A673 (cell line): ENCODE measurements around the gene ZNFX1. TPM values are rescaled to one million over a fixed set of nuclear protein-coding genes. Genes with fewer than 3 reads are reported as not detected.

Experiments
- BruUV-seq: library from RNA; stranded (reverse); fragments of 400-500 nt; replicated peaks from 2 replicates; lab custom pipeline; 2021; lab: Mats Ljungman, UMichigan
- CTCF ChIA-PET: fragments of 300-600 bp; sonication (Branson Sonifier 250); formaldehyde crosslinking; loops from one replicate; lab custom pipeline; 2022; ENCODE audit warnings: antibody characterized with exemption; lab: Charles Lee
- POLR2A ChIA-PET: fragments of 300-600 bp; sonication (Branson Sonifier 250); formaldehyde crosslinking; loops from one replicate; lab custom pipeline; 2022; ENCODE audit warnings: antibody characterized with exemption; ENCODE audit not compliant: low non-redundant PET; lab: Charles Lee
- DNase-seq: peaks from one replicate; pipeline ENCODE4 v3.0.0-alpha.2; 2015; ENCODE audit warnings: low spot score
- H3K27ac ChIP-seq: fragments of 200-600 bp; sonication (generic); 2 replicates; pipeline ENCODE4 v1.5.1; 2016; ENCODE audit warnings: mixed run types, low read depth, mild to moderate bottlenecking, mixed read lengths, antibody characterized with exemption, low read length; ENCODE audit not compliant: poor library complexity, severe bottlenecking
- H3K27me3 ChIP-seq: fragments of 200-600 bp; sonication (generic); replicated peaks from 2 replicates; pipeline ENCODE4 v1.6.1; 2017; ENCODE audit warnings: mixed run types, low read depth, mild to moderate bottlenecking, mixed read lengths, antibody characterized with exemption, low read length; ENCODE audit not compliant: insufficient read depth, poor library complexity
- H3K36me3 ChIP-seq: fragments of 200-600 bp; sonication (generic); 2 replicates; pipeline ENCODE4 v1.6.1; 2016; ENCODE audit warnings: mixed run types, mild to moderate bottlenecking, mixed read lengths, antibody characterized with exemption, low read length; ENCODE audit not compliant: insufficient read depth, poor library complexity, severe bottlenecking
- H3K4me1 ChIP-seq: fragments of 200-600 bp; sonication (generic); 2 replicates; pipeline ENCODE4 v1.6.1; 2017; ENCODE audit warnings: mixed run types, mild to moderate bottlenecking, mixed read lengths, antibody characterized with exemption, low read length; ENCODE audit not compliant: insufficient read depth, poor library complexity, severe bottlenecking
- H3K4me3 ChIP-seq: fragments of 200-600 bp; sonication (generic); 2 replicates; pipeline ENCODE4 v1.5.1; 2016; ENCODE audit warnings: low read depth, mixed run types, mild to moderate bottlenecking, mixed read lengths, low read length; ENCODE audit not compliant: poor library complexity, severe bottlenecking
- H3K9me3 ChIP-seq: fragments of 200-600 bp; sonication (generic); 2 replicates; pipeline ENCODE4 v1.6.1; 2016; ENCODE audit warnings: mixed run types, low read depth, mild to moderate bottlenecking, mixed read lengths, antibody characterized with exemption, low read length; ENCODE audit not compliant: poor library complexity, severe bottlenecking
- EZH2 ChIP-seq: fragments of 200-600 bp; sonication (generic); IDR thresholded peaks from 2 replicates; pipeline ENCODE4 v1.6.1; 2017; ENCODE audit warnings: borderline replicate concordance, low read depth, mild to moderate bottlenecking, mixed read lengths, antibody characterized with exemption, low read length; ENCODE audit not compliant: poor library complexity, severe bottlenecking
- intact Hi-C: fragments of 100-400 bp; cut with micrococcal nuclease; formaldehyde crosslinking; loops from one replicate; pipeline ENCODE4 v1.10.0; 2022; ENCODE audit not compliant: unreplicated experiment
- total RNA-seq: library from RNA; stranded (reverse); gene quantifications from 2 replicates; pipeline ENCODE4 v1.2.3, GENCODE V29; 2021
- TF ChIP-seq, protein P1 (sequence below): fragments of 300-800, 200-600 bp; sonication (generic); conservative IDR thresholded peaks from 2 replicates; pipeline ENCODE4 v1.5.1; 2017; ENCODE audit warnings: low read depth, mild to moderate bottlenecking, antibody characterized with exemption, low read length, moderate library complexity, mixed read lengths

Gene ZNFX1
- total RNA-seq, 1 experiment from 2014 or later, result 19.0 TPM

DNA sequence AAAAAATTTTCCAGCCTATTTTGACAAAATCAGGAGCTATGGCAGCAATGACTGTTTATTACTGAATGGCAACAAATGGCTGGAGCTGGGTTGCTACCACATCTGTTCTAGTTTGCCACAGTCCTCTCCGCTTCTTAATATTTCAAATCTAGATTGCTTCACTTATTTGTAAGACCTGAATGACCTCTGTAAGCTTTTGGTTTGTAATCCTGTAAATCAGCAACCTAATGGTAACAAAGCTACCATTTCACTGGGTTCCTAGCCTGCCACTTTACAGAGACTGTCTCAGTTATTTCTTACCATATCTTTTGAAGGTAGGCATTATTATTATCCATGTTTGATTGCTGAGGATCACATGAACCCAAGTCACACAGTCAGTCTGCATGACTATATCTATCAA is 15.4 kb downstream of the ZNFX1 start:
- H3K27me3 ChIP-seq, result no peaks in the 10 kb centered on the region
- TF ChIP-seq EZH2, result no peak
- TF ChIP-seq, protein P1, sequence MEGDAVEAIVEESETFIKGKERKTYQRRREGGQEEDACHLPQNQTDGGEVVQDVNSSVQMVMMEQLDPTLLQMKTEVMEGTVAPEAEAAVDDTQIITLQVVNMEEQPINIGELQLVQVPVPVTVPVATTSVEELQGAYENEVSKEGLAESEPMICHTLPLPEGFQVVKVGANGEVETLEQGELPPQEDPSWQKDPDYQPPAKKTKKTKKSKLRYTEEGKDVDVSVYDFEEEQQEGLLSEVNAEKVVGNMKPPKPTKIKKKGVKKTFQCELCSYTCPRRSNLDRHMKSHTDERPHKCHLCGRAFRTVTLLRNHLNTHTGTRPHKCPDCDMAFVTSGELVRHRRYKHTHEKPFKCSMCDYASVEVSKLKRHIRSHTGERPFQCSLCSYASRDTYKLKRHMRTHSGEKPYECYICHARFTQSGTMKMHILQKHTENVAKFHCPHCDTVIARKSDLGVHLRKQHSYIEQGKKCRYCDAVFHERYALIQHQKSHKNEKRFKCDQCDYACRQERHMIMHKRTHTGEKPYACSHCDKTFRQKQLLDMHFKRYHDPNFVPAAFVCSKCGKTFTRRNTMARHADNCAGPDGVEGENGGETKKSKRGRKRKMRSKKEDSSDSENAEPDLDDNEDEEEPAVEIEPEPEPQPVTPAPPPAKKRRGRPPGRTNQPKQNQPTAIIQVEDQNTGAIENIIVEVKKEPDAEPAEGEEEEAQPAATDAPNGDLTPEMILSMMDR, result no peak
- intact Hi-C loops, result no loop called here
- no peak overlapping the region for H3K4me3 ChIP-seq
- no TSS peak for BruUV-seq
- H3K27ac ChIP-seq, result no peak overlapping the region
- ChIA-PET POLR2A (no interaction called here), CTCF (no interaction called here)
- H3K36me3 ChIP-seq, result peaks cover 64% of the 10 kb centered on the region
- no peak for DNase-seq
- no peaks in the 10 kb centered on the region for H3K9me3 ChIP-seq
- no peaks in the 10 kb centered on the region for H3K4me1 ChIP-seq

DNA sequence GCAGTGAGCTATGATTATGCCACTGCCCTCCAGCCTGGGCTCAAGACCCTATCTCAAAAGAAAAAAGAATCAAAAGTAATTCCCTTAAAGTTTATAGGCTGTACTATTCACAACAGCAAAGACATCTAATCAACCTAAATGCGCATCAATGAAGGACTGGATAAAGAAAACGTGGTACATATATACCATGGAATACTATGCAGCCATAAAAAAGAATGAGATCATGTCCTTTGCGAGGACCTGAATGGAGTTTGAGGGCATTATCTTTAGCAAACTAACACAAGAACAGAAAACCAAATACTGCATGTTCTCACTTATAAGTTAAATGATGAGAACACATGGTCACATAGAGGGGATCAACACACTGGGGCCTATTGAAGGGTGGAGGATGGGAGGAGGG is 16.7 kb downstream of the ZNFX1 start:
- Histone ChIP-seq H3K4me3 (no peak overlapping the region), H3K9me3 (no peaks in the 10 kb centered on the region), H3K4me1 (no peaks in the 10 kb centered on the region), H3K36me3 (peaks cover 77% of the 10 kb centered on the region), H3K27ac (no peak overlapping the region), H3K27me3 (no peaks in the 10 kb centered on the region)
- BruUV-seq, result no TSS peak
- ChIA-PET POLR2A (no interaction called here), CTCF (no interaction called here)
- intact Hi-C loops, result no loop called here
- DNase-seq, result no peak
- TF ChIP-seq, protein P1, result no peak
- no peak for TF ChIP-seq EZH2

DNA sequence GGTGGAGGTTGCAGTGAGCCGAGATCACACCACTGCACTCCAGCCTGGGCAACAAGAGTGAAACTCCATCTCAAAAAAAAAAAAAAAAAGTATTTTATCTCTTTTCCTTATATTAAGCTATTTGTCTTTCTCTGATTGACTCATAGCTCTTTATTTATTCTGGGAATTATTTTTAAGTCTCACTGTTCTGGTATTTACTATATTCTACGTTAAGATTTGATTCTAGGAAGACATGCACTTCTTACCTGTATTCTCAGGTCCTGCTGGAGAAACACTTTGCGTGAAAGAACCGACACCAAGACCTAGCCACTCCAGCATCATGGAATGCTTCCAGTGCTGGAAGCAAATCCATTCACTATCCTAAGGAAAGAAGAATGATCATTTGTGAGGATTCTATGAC is 17.6 kb downstream of the ZNFX1 start:
- Histone ChIP-seq H3K27me3 (no peaks in the 10 kb centered on the region), H3K36me3 (peaks cover 78% of the 10 kb centered on the region), H3K9me3 (no peaks in the 10 kb centered on the region), H3K4me3 (no peak overlapping the region), H3K4me1 (no peaks in the 10 kb centered on the region), H3K27ac (no peak overlapping the region)
- ChIA-PET CTCF (interaction anchor here (0.6 kb wide), 1 partner anchor 1992 kb away, joined by 3 read pairs; no protein-coding TSS in a partner anchor), POLR2A (interaction anchor here (0.6 kb wide), 1 partner anchor 41 kb away, joined by 5 read pairs; no protein-coding TSS in a partner anchor)
- no peak for DNase-seq
- no TSS peak for BruUV-seq
- intact Hi-C loops, result no loop called here
- TF ChIP-seq, protein P1, result no peak
- TF ChIP-seq EZH2, result no peak
